ENCODE data around the gene COA6. TPM values are rescaled to one million over a fixed set of nuclear protein-coding genes. Genes with fewer than 3 reads are reported as not detected.

COA6 gene
- total and polyA plus RNA-seq, 2 of the 13 experiments (the other 11 are each of a cell fraction or from before 2014, with no cell fraction given): 32.4 to 104 TPM

- H3K36me3 ChIP-seq (replicated peaks in 1 of 2; ENCODE audit: control insufficient read depth in 1 of 2, insufficient read depth in 2 of 2, low read length in 2 of 2): no peaks in the 10 kb centered on the region
- H2AFZ ChIP-seq (ENCODE audit: low read length): no peak overlapping the region
- no peak overlapping the region for H3K4me3 ChIP-seq (replicated peaks in 1 of 3; ENCODE audit: insufficient read depth in 1 of 3, low read depth in 2 of 3, low read length in 3 of 3)
- H3K79me2 ChIP-seq (ENCODE audit: insufficient read depth, low read length): no peaks in the 10 kb centered on the region
- DNase-seq (ENCODE audit: low spot score): no peak
- H3K27me3 ChIP-seq (ENCODE audit: control insufficient read depth in 1 of 2, insufficient read depth in 2 of 2, low read length in 2 of 2): no peaks in the 10 kb centered on the region
- peaks cover 7% of the 10 kb centered on the region for H3K4me1 ChIP-seq (ENCODE audit: insufficient read depth, low read length)
- H3K9me3 ChIP-seq (ENCODE audit: low read length): peaks cover 18% of the 10 kb centered on the region
- FAIRE-seq: no peak
- no peak overlapping the region for H3K9ac ChIP-seq (ENCODE audit: insufficient read depth, low read depth, low read length)
- no peak overlapping the region for H3K4me2 ChIP-seq (ENCODE audit: low read depth, low read length)
- no peaks in the 10 kb centered on the region for H4K20me1 ChIP-seq (ENCODE audit: insufficient read depth, low read length)
- in situ Hi-C loops (cut with HindIII; ENCODE audit: extremely low pct_ligation_motif_present, low pct_unique_long_range_greater_than_20kb) (no loop called here), intact Hi-C loops (cut with micrococcal nuclease; ENCODE audit: unreplicated experiment) (no loop called here)
- ChIA-PET POLR2A (no interaction called here), CTCF (ENCODE audit: low intra/inter-chr PET ratio, low total read pairs) (no interaction called here)
- no peak for TF ChIP-seq ZNF207 (IDR thresholded peaks at IDR 0.05; ENCODE audit: borderline replicate concordance)
- peak; percentile 91 for TF ChIP-seq ZNF317 (CRISPR knock-in tag; IDR thresholded peaks at IDR 0.05)
- TF ChIP-seq MAF1 (CRISPR knock-in tag; IDR thresholded peaks at IDR 0.05; ENCODE audit: borderline replicate concordance): no peak
- TF ChIP-seq NFYB (CRISPR knock-in tag; IDR thresholded peaks at IDR 0.05): no peak
- WGBS (ENCODE audit: low lambda C conversion rate): 94% methylated on average over 1 of the region's 1 CpG
- no TSS peak for BruUV-seq (replicated peaks)
- no peak overlapping the region for H3K27ac ChIP-seq (ENCODE audit: extremely low read length, insufficient read depth, low read length)
- ATAC-seq: no peak
These were observed 36.0 kb upstream of the COA6 start for GRCh38 chr1:234337233-234337632.

DNA sequence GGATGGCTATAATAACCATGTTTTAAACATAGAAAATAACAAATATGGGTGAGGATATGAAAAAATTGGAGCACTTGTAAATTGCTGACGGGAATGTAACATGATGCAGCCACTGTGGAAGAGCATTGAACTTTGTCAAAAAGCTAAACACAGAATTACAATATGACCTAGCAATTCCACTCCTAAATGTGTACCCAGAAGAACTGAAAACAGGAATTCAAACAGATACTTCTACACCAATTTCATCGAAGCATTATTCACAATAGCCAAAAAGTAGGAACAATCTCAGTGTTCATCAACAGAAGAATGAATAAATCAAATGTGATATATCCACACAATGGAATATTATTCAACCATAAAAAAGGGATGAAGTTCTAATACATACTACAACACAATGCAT, 32.7 kb upstream of the COA6 start:
- no TSS peak for BruUV-seq (replicated peaks)
- CTCF ChIA-PET (ENCODE audit: low intra/inter-chr PET ratio, low total read pairs): no interaction called here
- 23% methylated on average over 2 of the region's 2 CpGs for WGBS (ENCODE audit: low lambda C conversion rate)

More for the DNA sequence above, 32.7 kb upstream of the COA6 start:
- Histone ChIP-seq H3K79me2 (ENCODE audit: insufficient read depth, low read length) (no peaks in the 10 kb centered on the region), H3K4me2 (ENCODE audit: low read depth, low read length) (no peak overlapping the region), H3K4me1 (ENCODE audit: insufficient read depth, low read length) (peaks cover 14% of the 10 kb centered on the region), H3K9ac (ENCODE audit: insufficient read depth, low read depth, low read length) (no peak overlapping the region), H3K9me3 (ENCODE audit: low read length) (peaks cover 18% of the 10 kb centered on the region), H3K4me3 (replicated peaks in 1 of 3; ENCODE audit: insufficient read depth in 1 of 3, low read depth in 2 of 3, low read length in 3 of 3) (no peak overlapping the region), H4K20me1 (ENCODE audit: insufficient read depth, low read length) (no peaks in the 10 kb centered on the region), H2AFZ (ENCODE audit: low read length) (no peak overlapping the region), H3K27me3 (ENCODE audit: control insufficient read depth in 1 of 2, insufficient read depth in 2 of 2, low read length in 2 of 2) (no peaks in the 10 kb centered on the region), H3K27ac (ENCODE audit: extremely low read length, insufficient read depth, low read length) (no peak overlapping the region), H3K36me3 (replicated peaks in 1 of 2; ENCODE audit: control insufficient read depth in 1 of 2, insufficient read depth in 2 of 2, low read length in 2 of 2) (no peaks in the 10 kb centered on the region)
- POLR2A ChIA-PET: no interaction called here
- ATAC-seq (no peak), DNase-seq (ENCODE audit: low spot score) (no peak), FAIRE-seq (no peak)
- intact Hi-C loops (cut with micrococcal nuclease; ENCODE audit: unreplicated experiment): no loop called here
- in situ Hi-C loops (cut with HindIII; ENCODE audit: extremely low pct_ligation_motif_present, low pct_unique_long_range_greater_than_20kb): no loop called here
- TF ChIP-seq MYC (CRISPR knock-in tag; IDR thresholded peaks at IDR 0.05; ENCODE audit: borderline replicate concordance) (no peak), AKAP8 (CRISPR knock-in tag; IDR thresholded peaks at IDR 0.05) (no peak), MIXL1 (CRISPR knock-in tag; IDR thresholded peaks at IDR 0.05) (no peak), CBX1 (IDR thresholded peaks at IDR 0.05; ENCODE audit: low read depth) (no peak)
- TF ChIP-seq, protein P1, sequence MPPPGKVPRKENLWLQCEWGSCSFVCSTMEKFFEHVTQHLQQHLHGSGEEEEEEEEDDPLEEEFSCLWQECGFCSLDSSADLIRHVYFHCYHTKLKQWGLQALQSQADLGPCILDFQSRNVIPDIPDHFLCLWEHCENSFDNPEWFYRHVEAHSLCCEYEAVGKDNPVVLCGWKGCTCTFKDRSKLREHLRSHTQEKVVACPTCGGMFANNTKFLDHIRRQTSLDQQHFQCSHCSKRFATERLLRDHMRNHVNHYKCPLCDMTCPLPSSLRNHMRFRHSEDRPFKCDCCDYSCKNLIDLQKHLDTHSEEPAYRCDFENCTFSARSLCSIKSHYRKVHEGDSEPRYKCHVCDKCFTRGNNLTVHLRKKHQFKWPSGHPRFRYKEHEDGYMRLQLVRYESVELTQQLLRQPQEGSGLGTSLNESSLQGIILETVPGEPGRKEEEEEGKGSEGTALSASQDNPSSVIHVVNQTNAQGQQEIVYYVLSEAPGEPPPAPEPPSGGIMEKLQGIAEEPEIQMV (CRISPR knock-in tag; IDR thresholded peaks at IDR 0.05; ENCODE audit: low read depth): no peak

Data from HepG2 (cell line).